ENCODE measurements around the gene SOCS3.

Gene SOCS3

DNA sequence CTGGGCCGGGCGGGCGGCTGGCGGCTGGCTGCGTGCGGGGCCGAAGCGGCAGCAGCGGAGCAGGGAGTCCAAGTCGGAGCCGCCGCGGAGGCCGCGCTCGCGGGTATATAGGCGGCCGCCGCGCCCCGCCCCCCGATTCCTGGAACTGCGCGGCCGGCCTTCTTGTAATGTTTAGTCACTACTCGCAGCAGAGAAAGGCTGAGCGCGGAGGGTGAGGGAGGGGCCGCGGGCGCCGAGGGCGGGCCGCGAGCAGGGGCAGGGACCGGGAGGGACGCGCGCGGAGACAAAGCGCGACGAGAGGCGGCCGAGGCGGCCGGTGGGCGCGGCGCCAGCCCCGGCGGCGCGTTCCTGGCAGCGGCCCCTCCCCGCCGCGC lies at the start of gene SOCS3:
TSS of gene SOCS3 (minus strand) at position 81 of the 374 bp plus-strand sequence. CDS start 982 bp downstream, outside the sequence.
- peak; percentile 97 for DNase-seq

DNA sequence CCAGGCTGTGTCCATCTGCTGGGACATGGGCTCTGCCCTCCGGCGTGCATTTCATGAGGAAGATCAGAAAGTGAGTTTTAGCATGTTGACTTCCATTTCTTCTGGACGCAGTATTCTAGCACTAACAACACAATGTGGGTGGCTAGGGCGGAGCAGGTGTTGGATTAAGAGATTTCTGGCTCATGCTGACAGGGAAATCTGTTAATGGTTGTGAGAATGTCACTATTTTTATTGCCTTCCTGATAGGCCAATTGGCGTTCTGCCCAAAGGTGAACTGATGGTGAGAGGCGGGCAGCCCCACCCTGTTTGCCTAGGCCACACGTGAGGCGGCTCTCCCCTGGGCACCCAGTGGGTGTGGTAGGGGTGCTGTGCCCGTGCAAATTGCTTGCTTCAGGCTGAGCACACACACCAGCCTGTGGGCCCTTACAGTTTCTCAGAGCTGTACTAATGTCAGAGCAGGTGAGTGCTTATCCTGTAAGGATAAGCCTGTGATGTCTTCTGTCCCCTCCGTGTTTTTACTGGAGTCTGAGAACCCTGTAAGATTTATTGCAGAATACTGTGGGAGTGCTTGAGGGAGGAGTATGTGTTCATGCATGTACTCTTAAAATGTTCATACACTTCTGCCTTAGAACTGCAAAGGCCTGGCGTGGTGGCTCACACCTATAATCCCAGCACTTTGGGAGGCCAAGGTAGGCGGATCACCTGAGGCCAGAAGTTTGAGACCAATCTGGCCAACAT lies 49.5 kb upstream of the SOCS3 start:
- no peak for DNase-seq

- DNase-seq: no peak
Measured at GRCh38 chr17:78408476-78409050, 48.7 kb upstream of the SOCS3 start.

DNA sequence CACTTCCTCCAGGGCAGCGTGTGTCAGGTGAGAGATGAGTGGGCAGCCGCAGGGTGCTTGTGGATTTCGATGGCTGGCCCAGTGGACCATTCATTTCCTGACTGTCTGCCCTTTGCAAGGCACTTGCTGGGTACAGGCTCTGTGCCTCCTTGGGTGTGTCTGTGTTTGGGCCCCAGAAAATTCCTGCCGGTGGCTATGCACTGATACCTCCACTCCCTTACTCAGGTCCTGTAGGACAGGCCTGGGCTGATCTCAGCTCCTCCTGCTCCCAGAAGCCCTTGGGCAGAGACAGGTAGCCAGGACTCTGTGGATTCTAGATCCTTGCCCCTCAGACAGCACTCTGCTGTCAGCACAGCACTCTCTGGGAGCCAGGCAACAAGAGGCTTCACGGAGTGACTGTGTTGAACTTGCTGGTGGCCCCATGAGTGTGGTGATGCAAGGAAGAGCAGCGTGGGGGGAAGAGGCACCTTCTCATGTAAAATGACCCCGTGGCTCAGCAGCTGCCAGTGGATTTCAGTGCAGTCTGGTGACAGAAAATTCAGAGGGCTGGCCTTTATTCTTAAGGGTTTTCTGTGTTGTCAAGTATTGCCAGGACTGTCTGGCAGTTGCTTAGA lies 47.6 kb upstream of the SOCS3 start:
- no peak for DNase-seq

DNA sequence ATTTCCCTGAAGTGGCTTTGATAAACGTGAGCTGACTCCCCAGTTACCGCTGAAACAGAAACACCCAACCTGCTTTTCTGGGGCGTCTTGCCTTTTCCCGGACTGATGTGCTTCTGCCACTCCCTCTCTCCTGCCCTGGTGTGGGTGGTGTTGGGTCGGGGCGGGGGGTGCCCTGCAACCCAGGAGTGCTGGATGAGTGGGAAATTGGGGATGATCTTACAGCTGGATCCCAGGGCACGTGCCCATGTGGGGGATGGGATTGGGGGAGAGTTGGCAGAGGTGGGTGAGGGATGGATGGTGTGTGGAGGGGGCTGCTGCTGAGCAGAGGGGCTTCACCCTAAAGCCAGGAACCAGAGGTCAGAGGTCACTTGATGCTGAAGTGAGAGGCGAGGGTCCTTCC lies 47.0 kb upstream of the SOCS3 start:
- DNase-seq: no peak

- no peak for DNase-seq
Measured at GRCh38 chr17:78406396-78406795, 46.5 kb upstream of the SOCS3 start.

DNA sequence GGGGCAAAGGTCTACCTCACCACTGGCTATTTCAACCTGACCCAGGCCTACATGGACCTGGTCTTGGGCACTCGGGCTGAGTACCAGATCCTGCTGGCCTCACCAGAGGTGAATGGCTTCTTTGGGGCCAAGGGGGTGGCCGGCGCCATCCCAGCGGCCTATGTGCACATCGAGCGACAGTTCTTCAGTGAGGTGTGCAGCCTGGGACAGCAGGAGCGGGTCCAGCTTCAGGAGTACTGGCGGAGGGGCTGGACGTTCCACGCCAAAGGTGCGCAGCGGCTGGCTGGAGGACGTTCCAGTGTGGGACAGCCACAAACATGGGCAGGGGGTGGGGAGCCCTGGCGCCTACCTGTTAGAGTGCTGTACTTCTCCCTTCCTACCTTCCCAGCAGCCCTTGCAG lies 43.9 kb upstream of the SOCS3 start:
- DNase-seq: no peak

- DNase-seq: no peak
Measured at GRCh38 chr17:78401891-78402290, 42.0 kb upstream of the SOCS3 start.

DNA sequence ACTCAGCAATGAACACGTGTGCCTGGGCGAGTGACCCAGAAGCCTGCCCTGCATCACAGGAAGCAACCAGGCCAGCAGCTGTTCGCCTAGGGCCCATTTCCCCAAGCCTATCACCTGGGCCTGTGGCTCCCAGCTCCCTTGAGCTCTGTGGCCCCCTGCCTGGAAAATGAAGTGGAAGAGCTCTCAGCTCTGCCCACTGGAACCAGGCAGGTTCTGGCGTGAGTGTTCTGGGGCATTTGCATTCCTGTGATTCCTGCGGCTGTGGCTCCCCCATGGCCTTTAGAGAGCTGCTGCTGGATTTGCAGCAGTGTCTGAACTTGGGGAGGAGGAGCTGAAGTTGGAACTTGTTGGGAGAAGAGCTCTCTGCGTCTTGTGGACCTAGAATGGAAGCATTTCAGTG lies 41.4 kb upstream of the SOCS3 start:
- no peak for DNase-seq

- DNase-seq: no peak
Measured at GRCh38 chr17:78400581-78401240, 40.8 kb upstream of the SOCS3 start.

- DNase-seq: no peak
Measured at GRCh38 chr17:78399693-78400144, 39.8 kb upstream of the SOCS3 start.

- DNase-seq: no peak
Measured at GRCh38 chr17:78399028-78399692, 39.3 kb upstream of the SOCS3 start.

DNA sequence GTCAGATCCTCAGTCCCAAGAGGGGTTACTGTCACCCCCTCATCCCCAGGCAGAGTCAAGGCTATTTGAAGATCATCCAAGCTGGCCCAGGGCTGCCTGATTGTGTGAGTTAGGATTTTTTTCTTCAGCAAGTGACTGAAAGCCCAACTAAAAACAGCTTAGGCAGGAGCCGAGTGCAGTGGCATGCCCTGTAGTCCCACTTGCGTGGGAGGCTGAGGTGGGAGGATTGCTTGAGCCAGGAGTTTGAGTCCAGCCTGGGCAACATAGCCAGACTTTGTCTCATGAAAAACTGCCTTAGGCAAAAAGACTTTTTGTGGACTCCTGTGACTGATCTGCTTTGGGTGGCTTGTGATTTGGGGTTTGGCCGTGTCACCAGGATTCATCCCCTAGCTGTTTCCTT lies 38.5 kb upstream of the SOCS3 start:
- no peak for DNase-seq

DNA sequence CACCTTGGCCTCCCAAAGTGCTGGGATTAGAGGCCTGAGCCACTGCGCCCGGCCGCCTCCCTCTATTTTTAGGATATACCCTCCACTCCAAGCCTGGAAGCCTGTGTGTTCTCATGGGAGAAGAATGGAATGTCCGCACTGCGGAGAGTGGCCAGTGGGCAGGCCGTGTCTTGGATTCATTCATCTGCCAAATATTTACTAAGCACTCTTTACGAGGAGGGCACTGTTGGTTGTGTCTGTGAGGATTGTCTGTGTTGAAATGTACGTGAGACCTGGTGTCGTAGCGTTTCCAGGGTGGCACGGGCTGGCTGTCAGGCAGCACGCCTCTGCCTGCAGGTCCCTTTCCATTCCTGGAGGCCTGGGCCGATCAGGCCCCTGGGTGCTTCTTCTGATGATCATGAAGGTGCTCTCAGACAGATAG lies 37.8 kb upstream of the SOCS3 start:
- DNase-seq: no peak

DNA sequence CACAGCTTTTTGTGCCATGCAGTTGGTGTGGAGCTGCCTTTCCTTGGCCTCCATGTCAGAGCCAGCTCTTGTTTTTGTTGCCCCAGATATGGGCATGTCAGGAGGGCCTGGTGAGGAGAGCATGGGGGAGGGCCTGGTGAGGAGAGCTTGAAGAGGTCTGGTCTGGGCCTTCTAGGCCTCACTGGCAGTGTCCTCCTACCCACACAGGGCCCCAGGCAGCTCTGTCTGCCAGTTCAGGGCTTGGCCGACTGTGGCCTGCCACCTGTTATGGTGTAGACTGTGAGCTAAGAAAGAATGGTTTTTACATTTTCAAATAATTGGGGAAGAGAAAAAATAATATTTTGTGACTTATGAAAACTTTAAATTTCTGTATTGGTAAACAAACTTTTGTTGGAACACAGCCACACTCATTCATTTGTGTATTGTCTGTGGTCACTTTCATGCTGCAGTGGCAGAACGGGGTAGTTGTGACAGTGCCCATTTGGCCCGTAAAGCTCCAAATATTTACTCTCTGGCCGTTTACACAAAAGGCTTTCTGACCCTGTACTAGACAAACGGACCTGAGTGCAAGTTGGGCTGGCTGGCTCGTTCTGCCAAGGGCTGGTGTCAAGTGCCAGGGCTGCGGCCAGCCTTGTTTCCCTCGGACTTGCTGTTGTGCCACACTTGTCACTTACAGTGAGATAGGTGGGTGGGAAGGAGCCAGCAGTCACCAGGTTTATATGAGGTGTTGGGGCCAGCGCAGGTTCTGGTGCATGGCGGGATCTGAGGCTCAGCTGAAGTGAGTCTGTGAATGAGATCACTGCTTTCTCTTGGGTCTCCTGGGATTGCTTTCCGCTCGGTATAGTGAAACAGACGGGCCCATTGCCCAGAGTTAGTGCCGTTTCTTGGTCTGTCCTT lies 36.8 kb upstream of the SOCS3 start:
- peak; percentile 70 for DNase-seq

DNA sequence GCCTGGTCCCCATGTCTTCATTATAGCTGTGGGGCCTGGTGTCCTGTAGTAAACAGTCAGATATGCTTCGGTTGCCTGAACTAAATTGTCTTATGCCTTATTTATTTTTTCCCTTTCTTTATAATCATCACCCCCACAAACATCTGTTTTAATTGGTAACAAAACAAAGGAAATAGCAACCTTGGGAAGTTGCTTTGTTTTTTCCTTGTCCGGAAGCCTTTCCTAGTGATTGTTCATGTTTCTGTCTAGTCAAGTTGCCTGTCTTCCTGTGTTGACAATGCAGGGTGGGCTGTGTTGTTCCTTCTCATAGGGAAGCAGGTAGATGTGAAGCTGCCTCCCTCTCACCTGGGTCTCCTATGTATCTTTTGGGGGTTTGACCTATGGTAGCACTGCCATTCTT lies 35.3 kb upstream of the SOCS3 start:
- no peak for DNase-seq

- DNase-seq: no peak
Measured at GRCh38 chr17:78394209-78394608, 34.3 kb upstream of the SOCS3 start.

- no peak for DNase-seq
Measured at GRCh38 chr17:78393575-78393974, 33.7 kb upstream of the SOCS3 start.

- DNase-seq: no peak
Measured at GRCh38 chr17:78392295-78392694, 32.4 kb upstream of the SOCS3 start.

GRCh38 chr17:78391843-78392242 lies 32.0 kb upstream of the SOCS3 start:
- DNase-seq: no peak

DNA sequence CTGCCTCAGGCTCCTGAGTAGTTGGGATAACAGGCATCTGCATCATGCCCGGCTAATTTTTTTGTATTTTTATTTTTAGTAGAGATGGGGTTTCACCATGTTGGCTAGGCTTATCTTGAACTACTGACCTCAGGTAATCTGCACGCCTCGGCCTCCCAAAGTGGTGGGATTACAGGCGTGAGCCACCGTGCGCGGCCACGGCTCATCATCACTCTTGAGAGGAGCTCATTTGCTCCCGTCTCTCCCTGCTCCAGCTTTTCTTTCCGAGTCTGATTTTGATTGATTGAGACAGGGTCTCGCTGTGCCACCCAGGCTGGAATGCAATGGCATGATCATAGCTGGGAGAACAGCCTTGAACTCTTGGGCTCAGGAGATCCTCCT lies 31.2 kb upstream of the SOCS3 start:
- no peak for DNase-seq
